Measurements from ENCODE around the gene WEE1.

DNA sequence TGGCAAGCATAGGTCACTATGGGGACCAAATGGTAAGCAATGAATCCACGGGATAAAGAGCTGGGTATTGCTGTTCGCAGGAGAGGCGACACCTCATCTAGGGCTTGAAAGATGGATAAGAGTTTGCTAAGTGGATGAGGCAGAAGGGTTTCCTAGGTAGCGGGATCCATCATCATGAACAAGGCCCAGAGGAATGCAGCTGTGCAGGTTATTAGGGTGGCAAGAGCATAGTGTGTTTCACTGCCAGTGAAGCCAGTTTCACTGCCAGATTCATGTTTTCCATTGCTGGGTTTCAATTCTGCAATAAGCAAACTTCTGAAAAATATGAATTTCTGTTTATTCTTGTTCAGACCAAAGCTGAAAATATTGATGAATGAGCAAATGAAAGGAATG is 27.2 kb downstream of the WEE1 start:
- TF ChIP-seq, protein P1, sequence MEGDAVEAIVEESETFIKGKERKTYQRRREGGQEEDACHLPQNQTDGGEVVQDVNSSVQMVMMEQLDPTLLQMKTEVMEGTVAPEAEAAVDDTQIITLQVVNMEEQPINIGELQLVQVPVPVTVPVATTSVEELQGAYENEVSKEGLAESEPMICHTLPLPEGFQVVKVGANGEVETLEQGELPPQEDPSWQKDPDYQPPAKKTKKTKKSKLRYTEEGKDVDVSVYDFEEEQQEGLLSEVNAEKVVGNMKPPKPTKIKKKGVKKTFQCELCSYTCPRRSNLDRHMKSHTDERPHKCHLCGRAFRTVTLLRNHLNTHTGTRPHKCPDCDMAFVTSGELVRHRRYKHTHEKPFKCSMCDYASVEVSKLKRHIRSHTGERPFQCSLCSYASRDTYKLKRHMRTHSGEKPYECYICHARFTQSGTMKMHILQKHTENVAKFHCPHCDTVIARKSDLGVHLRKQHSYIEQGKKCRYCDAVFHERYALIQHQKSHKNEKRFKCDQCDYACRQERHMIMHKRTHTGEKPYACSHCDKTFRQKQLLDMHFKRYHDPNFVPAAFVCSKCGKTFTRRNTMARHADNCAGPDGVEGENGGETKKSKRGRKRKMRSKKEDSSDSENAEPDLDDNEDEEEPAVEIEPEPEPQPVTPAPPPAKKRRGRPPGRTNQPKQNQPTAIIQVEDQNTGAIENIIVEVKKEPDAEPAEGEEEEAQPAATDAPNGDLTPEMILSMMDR (IDR thresholded peaks at IDR 0.05 in 2 of 3, conservative IDR thresholded peaks at IDR 0.05 in 1 of 3; ENCODE audit: control insufficient read depth in 2 of 3, extremely low read depth in 1 of 3, insufficient read depth in 1 of 3, low read depth in 3 of 3, low read length in 3 of 3), result no peak
- TF ChIP-seq POLR2AphosphoS5 (IDR thresholded peaks at IDR 0.05; ENCODE audit: low read length), result no peak
- TF ChIP-seq RCOR1 (conservative IDR thresholded peaks at IDR 0.05; ENCODE audit: low read depth, low read length), result no peak
- TF ChIP-seq EP300 (IDR thresholded peaks at IDR 0.05; ENCODE audit: borderline replicate concordance in 1 of 2, control insufficient read depth in 1 of 2, low read depth in 2 of 2, low read length in 2 of 2), result no peak; a peak in 1 of 4 replicates
- TF ChIP-seq, protein P2, sequence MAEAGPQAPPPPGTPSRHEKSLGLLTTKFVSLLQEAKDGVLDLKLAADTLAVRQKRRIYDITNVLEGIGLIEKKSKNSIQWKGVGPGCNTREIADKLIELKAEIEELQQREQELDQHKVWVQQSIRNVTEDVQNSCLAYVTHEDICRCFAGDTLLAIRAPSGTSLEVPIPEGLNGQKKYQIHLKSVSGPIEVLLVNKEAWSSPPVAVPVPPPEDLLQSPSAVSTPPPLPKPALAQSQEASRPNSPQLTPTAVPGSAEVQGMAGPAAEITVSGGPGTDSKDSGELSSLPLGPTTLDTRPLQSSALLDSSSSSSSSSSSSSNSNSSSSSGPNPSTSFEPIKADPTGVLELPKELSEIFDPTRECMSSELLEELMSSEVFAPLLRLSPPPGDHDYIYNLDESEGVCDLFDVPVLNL (IDR thresholded peaks at IDR 0.05; ENCODE audit: low read depth, low read length), result no peak
- TF ChIP-seq, protein P3, sequence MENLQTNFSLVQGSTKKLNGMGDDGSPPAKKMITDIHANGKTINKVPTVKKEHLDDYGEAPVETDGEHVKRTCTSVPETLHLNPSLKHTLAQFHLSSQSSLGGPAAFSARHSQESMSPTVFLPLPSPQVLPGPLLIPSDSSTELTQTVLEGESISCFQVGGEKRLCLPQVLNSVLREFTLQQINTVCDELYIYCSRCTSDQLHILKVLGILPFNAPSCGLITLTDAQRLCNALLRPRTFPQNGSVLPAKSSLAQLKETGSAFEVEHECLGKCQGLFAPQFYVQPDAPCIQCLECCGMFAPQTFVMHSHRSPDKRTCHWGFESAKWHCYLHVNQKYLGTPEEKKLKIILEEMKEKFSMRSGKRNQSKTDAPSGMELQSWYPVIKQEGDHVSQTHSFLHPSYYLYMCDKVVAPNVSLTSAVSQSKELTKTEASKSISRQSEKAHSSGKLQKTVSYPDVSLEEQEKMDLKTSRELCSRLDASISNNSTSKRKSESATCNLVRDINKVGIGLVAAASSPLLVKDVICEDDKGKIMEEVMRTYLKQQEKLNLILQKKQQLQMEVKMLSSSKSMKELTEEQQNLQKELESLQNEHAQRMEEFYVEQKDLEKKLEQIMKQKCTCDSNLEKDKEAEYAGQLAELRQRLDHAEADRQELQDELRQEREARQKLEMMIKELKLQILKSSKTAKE (IDR thresholded peaks at IDR 0.05; ENCODE audit: low read depth, poor library complexity, severe bottlenecking), result no peak
- no peak for TF ChIP-seq HDAC2 (IDR thresholded peaks at IDR 0.05)
- TF ChIP-seq TCF12 (IDR thresholded peaks at IDR 0.05; ENCODE audit: low read depth, low read length), result no peak

Data from GM12878 (cell line).